K562 (cell line): ENCODE data around the gene PUDP. TPM values are rescaled to one million over a fixed set of nuclear protein-coding genes. Genes with fewer than 3 reads are reported as not detected.

Source experiments
- ARHGAP35 ChIP-seq: fragments of 450-650 bp; IDR thresholded peaks from 2 replicates; pipeline ENCODE4 v1.6.1; 2018; ENCODE audit not compliant: partially characterized antibody
- BRD9 ChIP-seq: fragments of 450-650 bp; IDR thresholded peaks from 2 replicates; pipeline ENCODE4 v1.6.1; 2018; ENCODE audit warnings: low read depth; ENCODE audit not compliant: partially characterized antibody
- CREBBP ChIP-seq: IDR thresholded peaks from one replicate; pipeline ENCODE4 v1.6.1; 2012; ENCODE audit warnings: low read depth, mild to moderate bottlenecking, control low read depth, inconsistent platforms, low read length
- ETV5 ChIP-seq: sonication (generic); formaldehyde crosslinking; IDR thresholded peaks from 2 replicates; pipeline ENCODE4 v1.4.0; 2020; ENCODE audit warnings: low read depth, mild to moderate bottlenecking, missing genetic modification reagents
- HNRNPLL ChIP-seq: fragments of 200-400 bp; formaldehyde crosslinking; IDR thresholded peaks from 2 replicates; pipeline ENCODE4 v1.6.1; 2017; ENCODE audit warnings: low read length, low read depth, mild to moderate bottlenecking; ENCODE audit not compliant: poor library complexity, severe bottlenecking
- RBBP5 ChIP-seq: fragments of 200-600 bp; sonication (generic); IDR thresholded peaks from 2 replicates; pipeline ENCODE4 v1.6.1; 2012; ENCODE audit warnings: borderline replicate concordance, mild to moderate bottlenecking, low read length, control low read depth, inconsistent platforms; ENCODE audit not compliant: insufficient read depth, poor library complexity, severe bottlenecking
- TEAD1 ChIP-seq, 2 experiments: fragments of 450-650 bp in 1 of 2; sonication (generic) in 1 of 2; formaldehyde crosslinking; IDR thresholded peaks; 2 replicates each; pipeline versions ENCODE4 v1.4.0 to v1.8.0; 2020 to 2022; ENCODE audit warnings: mild to moderate bottlenecking in 2 of 2, missing genetic modification reagents in 1 of 2
- ZBTB17 ChIP-seq: fragments of 450-650 bp; formaldehyde crosslinking; IDR thresholded peaks from 2 replicates; pipeline ENCODE4 v1.4.0; 2020; ENCODE audit warnings: mild to moderate bottlenecking
- polyA plus RNA-seq, 8 experiments: library from polyadenylated mRNA; depleted of rRNA in 4 of 8; stranded (reverse) in 5 of 8; unstranded in 3 of 8; fragments of >200 nt; fragmentation: Nextera tagmentation in 2 of 8; fragmentation: Illumina TruSeq in 1 of 8; extraction: Ambion mirVana in 2 of 8; extraction: Trizol in 1 of 8; gene quantifications; 2 replicates each; pipeline versions ENCODE4 v1.2.1 to v1.2.3, GENCODE V29; 2011 to 2014; ENCODE audit warnings: inconsistent platforms in 1 of 8, missing spikeins in 1 of 8
- total RNA-seq, 7 experiments: library from RNA; depleted of rRNA in 6 of 7; stranded (reverse); fragments of >200 nt in 6 of 7; fragmentation: Illumina TruSeq in 2 of 7; extraction: Trizol in 2 of 7; gene quantifications; 2 replicates each; pipeline versions ENCODE4 v1.2.1 to v1.2.3, GENCODE V29; 2011 to 2021; ENCODE audit warnings: low replicate concordance in 1 of 7
- TF ChIP-seq, protein P1 (sequence below): fragments of 450-650 bp; IDR thresholded peaks from 2 replicates; pipeline ENCODE4 v1.6.1; 2016; ENCODE audit warnings: borderline replicate concordance
- TF ChIP-seq, protein P2 (sequence below): sonication (generic); formaldehyde crosslinking; IDR thresholded peaks from 2 replicates; pipeline ENCODE4 v1.8.1; 2023; ENCODE audit warnings: mild to moderate bottlenecking, missing genetic modification reagents

The PUDP gene
- total and polyA plus RNA-seq, 9 of the 15 experiments (the other 6 are each of a cell fraction or from before 2014, with no cell fraction given) = 13.6 to 63.0 (median 29.2) TPM

DNA sequence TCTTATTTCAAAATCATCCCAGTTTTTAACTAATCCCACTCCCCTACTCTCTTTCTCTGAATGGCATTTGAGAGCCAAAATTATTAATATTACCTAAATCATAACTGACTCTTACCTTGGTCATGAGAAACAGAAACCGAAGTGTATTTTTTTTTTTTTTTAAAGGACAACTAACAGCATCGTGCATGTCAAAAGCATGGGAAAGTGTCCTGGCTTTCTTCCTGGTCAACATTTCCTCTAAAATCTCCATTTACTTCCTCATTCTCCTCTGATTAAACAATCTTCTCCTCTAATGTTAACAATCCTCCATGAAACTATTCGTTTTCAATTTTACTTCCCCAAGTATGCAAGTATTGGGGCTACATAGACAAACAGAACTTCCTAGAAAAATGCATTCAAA lies 2.5 kb downstream of the PUDP start (continued):
- TF ChIP-seq, protein P1, sequence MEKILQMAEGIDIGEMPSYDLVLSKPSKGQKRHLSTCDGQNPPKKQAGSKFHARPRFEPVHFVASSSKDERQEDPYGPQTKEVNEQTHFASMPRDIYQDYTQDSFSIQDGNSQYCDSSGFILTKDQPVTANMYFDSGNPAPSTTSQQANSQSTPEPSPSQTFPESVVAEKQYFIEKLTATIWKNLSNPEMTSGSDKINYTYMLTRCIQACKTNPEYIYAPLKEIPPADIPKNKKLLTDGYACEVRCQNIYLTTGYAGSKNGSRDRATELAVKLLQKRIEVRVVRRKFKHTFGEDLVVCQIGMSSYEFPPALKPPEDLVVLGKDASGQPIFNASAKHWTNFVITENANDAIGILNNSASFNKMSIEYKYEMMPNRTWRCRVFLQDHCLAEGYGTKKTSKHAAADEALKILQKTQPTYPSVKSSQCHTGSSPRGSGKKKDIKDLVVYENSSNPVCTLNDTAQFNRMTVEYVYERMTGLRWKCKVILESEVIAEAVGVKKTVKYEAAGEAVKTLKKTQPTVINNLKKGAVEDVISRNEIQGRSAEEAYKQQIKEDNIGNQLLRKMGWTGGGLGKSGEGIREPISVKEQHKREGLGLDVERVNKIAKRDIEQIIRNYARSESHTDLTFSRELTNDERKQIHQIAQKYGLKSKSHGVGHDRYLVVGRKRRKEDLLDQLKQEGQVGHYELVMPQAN = no peak
- TF ChIP-seq ZBTB17 = no peak
- no peak for TF ChIP-seq ETV5 (CRISPR knock-in tag)
- TF ChIP-seq TEAD1 (CRISPR knock-in tag; IDR thresholded peaks at IDR 0.05) = no peak
- TF ChIP-seq, protein P2, sequence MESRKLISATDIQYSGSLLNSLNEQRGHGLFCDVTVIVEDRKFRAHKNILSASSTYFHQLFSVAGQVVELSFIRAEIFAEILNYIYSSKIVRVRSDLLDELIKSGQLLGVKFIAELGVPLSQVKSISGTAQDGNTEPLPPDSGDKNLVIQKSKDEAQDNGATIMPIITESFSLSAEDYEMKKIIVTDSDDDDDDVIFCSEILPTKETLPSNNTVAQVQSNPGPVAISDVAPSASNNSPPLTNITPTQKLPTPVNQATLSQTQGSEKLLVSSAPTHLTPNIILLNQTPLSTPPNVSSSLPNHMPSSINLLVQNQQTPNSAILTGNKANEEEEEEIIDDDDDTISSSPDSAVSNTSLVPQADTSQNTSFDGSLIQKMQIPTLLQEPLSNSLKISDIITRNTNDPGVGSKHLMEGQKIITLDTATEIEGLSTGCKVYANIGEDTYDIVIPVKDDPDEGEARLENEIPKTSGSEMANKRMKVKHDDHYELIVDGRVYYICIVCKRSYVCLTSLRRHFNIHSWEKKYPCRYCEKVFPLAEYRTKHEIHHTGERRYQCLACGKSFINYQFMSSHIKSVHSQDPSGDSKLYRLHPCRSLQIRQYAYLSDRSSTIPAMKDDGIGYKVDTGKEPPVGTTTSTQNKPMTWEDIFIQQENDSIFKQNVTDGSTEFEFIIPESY = no peak
- no peak for TF ChIP-seq CREBBP
- TF ChIP-seq HNRNPLL = no peak
- TF ChIP-seq RBBP5 = no peak
- TF ChIP-seq ARHGAP35 = no peak
- TF ChIP-seq BRD9 = no peak
